H9 (cell line): ENCODE measurements around the gene PITPNM1. TPM values are rescaled to one million over a fixed set of nuclear protein-coding genes. Genes with fewer than 3 reads are reported as not detected.
A peak's percentile ranks its signal among the peaks of the same experiment; 100 is the strongest.
"Not testable (repeated sequence)": the region's sequence is repeated elsewhere in the genome, so short reads cannot be mapped to it uniquely, and the experiment has no call there.

Source experiments
- DNase-seq: peaks from one replicate; pipeline ENCODE4 v3.0.0-alpha.2; 2017
- H2AFZ ChIP-seq: one replicate; pipeline ENCODE4 v1.6.1; 2013; ENCODE audit warnings: mild to moderate bottlenecking, low read length, control low read depth, moderate library complexity
- H2AK5ac ChIP-seq: 2 replicates; pipeline ENCODE4 v1.6.1; 2013; ENCODE audit warnings: low read length, control low read depth, mixed read lengths; ENCODE audit not compliant: insufficient read length
- H2BK120ac ChIP-seq: one replicate; pipeline ENCODE4 v1.6.1; 2013; ENCODE audit warnings: low read depth, mild to moderate bottlenecking, low read length, control low read depth, inconsistent platforms; ENCODE audit not compliant: poor library complexity, severe bottlenecking
- H2BK12ac ChIP-seq: 2 replicates; pipeline ENCODE4 v1.6.1; 2013; ENCODE audit warnings: low read length, control low read depth, mixed read lengths, low read depth; ENCODE audit not compliant: insufficient read length
- H2BK15ac ChIP-seq: 2 replicates; pipeline ENCODE4 v1.6.1; 2013; ENCODE audit warnings: low read depth, low read length, control low read depth
- H2BK20ac ChIP-seq: one replicate; pipeline ENCODE4 v1.6.1; 2013; ENCODE audit warnings: low read depth, mild to moderate bottlenecking, low read length, control low read depth, inconsistent platforms; ENCODE audit not compliant: poor library complexity, severe bottlenecking
- H2BK5ac ChIP-seq: 2 replicates; pipeline ENCODE4 v1.6.1; 2013; ENCODE audit warnings: low read length, control low read depth, mixed read lengths; ENCODE audit not compliant: insufficient read length
- H3K14ac ChIP-seq: 2 replicates; pipeline ENCODE4 v1.6.1; 2013; ENCODE audit warnings: low read length, control low read depth; ENCODE audit not compliant: insufficient read depth
- H3K18ac ChIP-seq: 2 replicates; pipeline ENCODE4 v1.6.1; 2013; ENCODE audit warnings: low read depth, mild to moderate bottlenecking, mixed read lengths, low read length, control low read depth; ENCODE audit not compliant: insufficient read length
- H3K23ac ChIP-seq: 2 replicates; pipeline ENCODE4 v1.6.1; 2013; ENCODE audit warnings: low read length, control low read depth, mixed read lengths, low read depth; ENCODE audit not compliant: insufficient read length
- H3K23me2 ChIP-seq: 2 replicates; pipeline ENCODE4 v1.6.1; 2013; ENCODE audit warnings: low read depth, mild to moderate bottlenecking, mixed read lengths, low read length, control low read depth; ENCODE audit not compliant: insufficient read length, poor library complexity, severe bottlenecking
- H3K27ac ChIP-seq: 2 replicates; pipeline ENCODE4 v1.5.1; 2013; ENCODE audit warnings: low read length, control low read depth, mixed read lengths, low read depth; ENCODE audit not compliant: insufficient read length
- H3K27me3 ChIP-seq: 2 replicates; pipeline ENCODE4 v1.6.1; 2013; ENCODE audit warnings: low read length, control low read depth, inconsistent platforms; ENCODE audit not compliant: insufficient read depth
- H3K4ac ChIP-seq: 2 replicates; pipeline ENCODE4 v1.6.1; 2013; ENCODE audit warnings: low read depth, mild to moderate bottlenecking, control low read depth, inconsistent platforms, low read length, moderate library complexity
- H3K4me1 ChIP-seq: 2 replicates; pipeline ENCODE4 v1.6.1; 2013; ENCODE audit warnings: low read length, control low read depth, inconsistent platforms; ENCODE audit not compliant: insufficient read depth
- H3K4me2 ChIP-seq: 2 replicates; pipeline ENCODE4 v1.6.1; 2013; ENCODE audit warnings: low read length, control low read depth, mixed read lengths; ENCODE audit not compliant: insufficient read length, insufficient read depth
- H3K56ac ChIP-seq: 2 replicates; pipeline ENCODE4 v1.6.1; 2013; ENCODE audit warnings: low read depth, mild to moderate bottlenecking, mixed read lengths, low read length, control low read depth; ENCODE audit not compliant: insufficient read length
- H3K79me1 ChIP-seq: 2 replicates; pipeline ENCODE4 v1.6.1; 2013; ENCODE audit warnings: low read depth, mild to moderate bottlenecking, moderate library complexity, low read length, control low read depth, inconsistent platforms; ENCODE audit not compliant: insufficient read depth, poor library complexity, severe bottlenecking
- H3K79me2 ChIP-seq: 2 replicates; pipeline ENCODE4 v1.6.1; 2013; ENCODE audit warnings: low read length, control low read depth, inconsistent platforms; ENCODE audit not compliant: insufficient read depth
- H3K9ac ChIP-seq: 2 replicates; pipeline ENCODE4 v1.6.1; 2013; ENCODE audit warnings: low read length, control low read depth, mixed read lengths; ENCODE audit not compliant: insufficient read length; ENCODE audit errors: extremely low read depth
- H3K9me3 ChIP-seq: one replicate; pipeline ENCODE4 v1.6.1; 2013; ENCODE audit warnings: low read depth, low read length, inconsistent platforms; ENCODE audit not compliant: control insufficient read depth
- H3T11ph ChIP-seq: one replicate; pipeline ENCODE4 v1.6.1; 2013; ENCODE audit warnings: mild to moderate bottlenecking, low read length, control low read depth, inconsistent platforms
- H4K20me1 ChIP-seq: one replicate; pipeline ENCODE4 v1.6.1; 2013; ENCODE audit not compliant: control insufficient read depth, insufficient read length, insufficient read depth
- H4K5ac ChIP-seq: 2 replicates; pipeline ENCODE4 v1.6.1; 2013; ENCODE audit warnings: low read depth, mild to moderate bottlenecking, mixed read lengths, low read length, control low read depth; ENCODE audit not compliant: insufficient read length
- H4K8ac ChIP-seq: replicated peaks from 2 replicates; pipeline ENCODE4 v1.6.1; 2013; ENCODE audit warnings: low read length, control low read depth, mixed read lengths, low read depth; ENCODE audit not compliant: insufficient read length
- H4K91ac ChIP-seq: 2 replicates; pipeline ENCODE4 v1.6.1; 2013; ENCODE audit warnings: low read depth, mild to moderate bottlenecking, moderate library complexity, mixed read lengths, low read length, control low read depth; ENCODE audit not compliant: insufficient read length
- H3K27ac Mint-ChIP-seq, 3 experiments: 2 replicates in 2 of 3; 3 replicates in 1 of 3; pipeline ENCODE4 v1.8.0; 2020 to 2021; ENCODE audit warnings: mixed read lengths in 3 of 3, mild to moderate bottlenecking in 1 of 3, moderate library complexity in 1 of 3
- H3K27me3 Mint-ChIP-seq: 2 replicates; pipeline ENCODE4 v1.8.0; 2021; ENCODE audit warnings: low read depth, mild to moderate bottlenecking, moderate library complexity, mixed read lengths
- H3K36me3 Mint-ChIP-seq, 3 experiments: 2 replicates in 2 of 3; 3 replicates in 1 of 3; pipeline ENCODE4 v1.8.0; 2020 to 2021; ENCODE audit warnings: low read depth in 3 of 3, mixed read lengths in 3 of 3; ENCODE audit not compliant: insufficient read depth in 1 of 3
- H3K4me1 Mint-ChIP-seq, 2 experiments: 2 replicates each; pipeline ENCODE4 v1.8.0; 2020; ENCODE audit warnings: mixed read lengths in 2 of 2
- H3K4me3 Mint-ChIP-seq, 2 experiments: 2 replicates in 1 of 2; 3 replicates in 1 of 2; pipeline ENCODE4 v1.8.0; 2020 to 2021; ENCODE audit warnings: mild to moderate bottlenecking in 2 of 2, mixed read lengths in 2 of 2, moderate library complexity in 1 of 2
- H3K9me3 Mint-ChIP-seq, 2 experiments: 2 replicates in 1 of 2; 3 replicates in 1 of 2; pipeline ENCODE4 v1.8.0; 2020; ENCODE audit warnings: mild to moderate bottlenecking in 2 of 2, mixed read lengths in 2 of 2, moderate library complexity in 1 of 2
- CTCF ChIP-seq: fragments of 200-600 bp; sonication (generic); conservative IDR thresholded peaks from 3 replicates; pipeline ENCODE4 v1.8.0; 2021; ENCODE audit warnings: antibody characterized with exemption, mild to moderate bottlenecking
- WGBS: extraction: QIAGEN DNeasy Blood & Tissue Kit; methylation state at CpG from one replicate; pipeline ENCODE4 v1.1.7; 2013; ENCODE audit warnings: missing lambda C conversion rate, low lambda C conversion rate, mixed read lengths; ENCODE audit not compliant: insufficient read length; ENCODE audit errors: extremely low coverage; 5-methylcytosine and 5-hydroxymethylcytosine counted together
- total RNA-seq: library from RNA; stranded (reverse); gene quantifications from 2 replicates; pipeline ENCODE4 v1.2.1, GENCODE V29; 2021

PITPNM1 gene
- total RNA-seq, 1 experiment from 2014 or later: 43.5 TPM

- H3K23me2 ChIP-seq: no peaks in the 10 kb centered on the region
- H4K8ac ChIP-seq: no peak overlapping the region
- H3T11ph ChIP-seq: no peak overlapping the region
- no peak overlapping the region for H2AFZ ChIP-seq
- H3K4ac ChIP-seq: no peak overlapping the region
- no peaks in the 10 kb centered on the region; the same call in 1 of the 2 replicates for H3K4me1 ChIP-seq
- no peak overlapping the region for H3K23ac ChIP-seq
- no peak overlapping the region for H3K14ac ChIP-seq
- H3K56ac ChIP-seq: no peak overlapping the region
- no peak overlapping the region for H3K9ac ChIP-seq
- no peak for DNase-seq
- H3K9me3 Mint-ChIP-seq: peaks cover 2% of the 10 kb centered on the region in 2 experiments; a peak in 2 of 5 replicates
- no peak overlapping the region for H2BK12ac ChIP-seq
- no peaks in the 10 kb centered on the region for H4K20me1 ChIP-seq
- no peaks in the 10 kb centered on the region for H3K79me1 ChIP-seq
- H3K9me3 ChIP-seq: no peaks in the 10 kb centered on the region
- H3K79me2 ChIP-seq: no peaks in the 10 kb centered on the region
- H2AK5ac ChIP-seq: no peak overlapping the region
- peaks cover 30% of the 10 kb centered on the region for H3K27me3 Mint-ChIP-seq
- H4K91ac ChIP-seq: no peak overlapping the region
- peak overlapping the region; percentile 7 for H3K4me2 ChIP-seq
- TF ChIP-seq CTCF: no peak
- H3K27ac ChIP-seq: no peak overlapping the region
- H2BK120ac ChIP-seq: no peak overlapping the region
- no peak overlapping the region for H4K5ac ChIP-seq
- no CpG with 5 or more reads among the region's 19 CpGs for WGBS
- peaks cover under 1 to 5% (median 4%) of the 10 kb centered on the region in 3 experiments; a peak in 4 of 7 replicates for H3K36me3 Mint-ChIP-seq
- no peak overlapping the region for H3K18ac ChIP-seq
- H2BK15ac ChIP-seq: no peak overlapping the region
- H3K27ac Mint-ChIP-seq: peak overlapping the region in 1 of 3 experiments; percentile 87; a peak in 1 of 7 replicates
- H2BK5ac ChIP-seq: no peak overlapping the region
- H3K4me3 Mint-ChIP-seq: peak overlapping the region; percentile 83 to 84
- H3K4me1 Mint-ChIP-seq: peaks cover 19 to 25% of the 10 kb centered on the region in 2 experiments
- no peak overlapping the region for H2BK20ac ChIP-seq
- H3K27me3 ChIP-seq: no peaks in the 10 kb centered on the region; the same call in 1 of the 2 replicates
Observed at GRCh38 chr11:67482275-67482826, 22.8 kb downstream of the PITPNM1 start.

GRCh38 chr11:67477344-67478050, 27.7 kb downstream of the PITPNM1 start:
- not testable (repeated sequence) for H3K27ac ChIP-seq, H4K8ac ChIP-seq, H3K4me1 Mint-ChIP-seq, DNase-seq, H2BK20ac ChIP-seq, H2AK5ac ChIP-seq, H3K4me3 Mint-ChIP-seq, H3K23ac ChIP-seq, H3K18ac ChIP-seq, H3K79me1 ChIP-seq, H3T11ph ChIP-seq, H3K4me2 ChIP-seq, H4K5ac ChIP-seq, H3K9me3 Mint-ChIP-seq, H2AFZ ChIP-seq, H3K14ac ChIP-seq, H3K56ac ChIP-seq, H3K9me3 ChIP-seq, H3K36me3 Mint-ChIP-seq, H3K27me3 ChIP-seq, H3K4ac ChIP-seq, H2BK15ac ChIP-seq, H4K91ac ChIP-seq, H2BK12ac ChIP-seq, H3K9ac ChIP-seq, H2BK5ac ChIP-seq, H4K20me1 ChIP-seq, H3K79me2 ChIP-seq, H3K4me1 ChIP-seq, H2BK120ac ChIP-seq, H3K23me2 ChIP-seq
- H3K27me3 Mint-ChIP-seq: peaks cover 21% of the 10 kb centered on the region
- H3K27ac Mint-ChIP-seq: 0 out of 7 replicates have a peak overlapping the region, but pooled peaks of 1 of the 3 experiments have one; percentile 44
- no CpG with 5 or more reads among the region's 16 CpGs for WGBS
